PC-3 (cell line): ENCODE results near the gene CFAP46.

Source experiments
- CTCF ChIP-seq: fragments of 300-600 bp; sonication (generic); conservative IDR thresholded peaks from 2 replicates; pipeline ENCODE4 v1.5.1; 2017; ENCODE audit warnings: antibody characterized with exemption, low read depth, mild to moderate bottlenecking, low read length
- EZH2 ChIP-seq: fragments of 300-600 bp; sonication (generic); IDR thresholded peaks from one replicate; pipeline ENCODE4 v1.6.1; 2017; ENCODE audit warnings: antibody characterized with exemption, mild to moderate bottlenecking, low read length; ENCODE audit not compliant: unreplicated experiment
- EZH2phosphoT487 ChIP-seq: fragments of 300-600 bp; sonication (generic); IDR thresholded peaks from 2 replicates; pipeline ENCODE4 v1.6.1; 2018; ENCODE audit warnings: mild to moderate bottlenecking, antibody characterized with exemption, low read length, borderline replicate concordance

GRCh38 chr10:132809232-132810140, 132.9 kb downstream of the CFAP46 start:
- TF ChIP-seq CTCF (no peak), EZH2 (no peak), EZH2phosphoT487 (no peak)
